Stimulated activated CD4-positive, alpha-beta T cell treated with anti-CD3 and anti-CD28 coated beads, Interleukin-12 subunit alpha, Interleukin-12 subunit beta, amount 100 ng/mL, for 48 hours (primary cell): Measurements from ENCODE around the gene ABCA8.
"Not testable (repeated sequence)": the region's sequence is repeated elsewhere in the genome, so short reads cannot be mapped to it uniquely, and the experiment has no call there.

Source experiments
- DNase-seq, 3 donors: peaks; one replicate each; pipeline ENCODE4 v3.0.0-alpha.2; 2020; ENCODE audit warnings: low read depth in 2 of 3, low spot score in 1 of 3

Gene ABCA8

DNA sequence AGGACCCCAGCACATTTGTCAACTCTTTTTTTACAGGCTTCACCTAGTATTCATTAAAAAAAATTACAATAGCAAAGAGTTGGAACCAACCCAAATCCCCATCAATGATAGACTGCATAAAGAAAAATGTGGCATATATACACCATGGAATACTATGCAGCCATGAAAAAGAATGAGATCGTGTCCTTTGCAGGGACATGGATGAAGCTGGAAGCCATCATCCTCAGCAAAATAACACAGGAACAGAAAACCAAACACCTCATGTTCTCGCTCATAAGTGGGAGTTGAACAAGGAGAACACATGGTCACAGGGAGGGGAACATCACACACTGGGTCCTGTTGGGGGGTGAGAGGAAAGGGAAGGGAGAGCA, 11.4 kb downstream of the ABCA8 start:
- DNase-seq, result not testable (repeated sequence)

DNA sequence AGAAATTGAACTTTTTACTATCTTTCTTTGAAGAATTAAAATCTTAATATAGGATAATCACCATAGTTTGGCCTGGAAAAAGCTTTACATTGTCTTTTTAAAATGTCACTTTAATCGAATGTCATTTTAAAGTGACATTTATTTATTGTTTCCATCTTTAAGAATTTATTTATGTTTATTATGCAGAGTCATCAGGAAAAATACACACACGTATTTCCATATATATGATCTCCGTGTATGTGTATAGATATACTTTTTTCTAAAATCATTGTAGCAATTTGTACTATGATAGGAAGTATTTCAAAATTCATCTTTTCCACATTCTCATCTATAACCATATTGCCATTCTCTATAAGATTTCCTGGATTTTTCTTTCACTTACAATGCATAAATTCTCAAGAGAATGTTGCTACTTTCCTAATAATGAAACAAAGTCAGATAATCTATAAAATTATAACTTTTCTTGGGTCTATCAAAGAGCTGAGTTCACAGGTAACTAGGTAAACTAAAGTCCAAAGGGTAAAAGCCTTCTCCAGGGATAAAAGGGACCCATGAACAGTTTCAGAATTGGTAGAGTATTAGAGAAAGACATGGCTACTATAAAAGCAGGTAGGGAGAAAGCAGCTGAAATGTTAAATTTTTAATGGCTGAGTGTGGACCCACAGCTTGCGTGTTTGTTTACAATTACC, 11.9 kb downstream of the ABCA8 start:
- no peak for DNase-seq

GRCh38 chr17:68942389-68942788, 12.8 kb downstream of the ABCA8 start:
- DNase-seq, result no peak

DNA sequence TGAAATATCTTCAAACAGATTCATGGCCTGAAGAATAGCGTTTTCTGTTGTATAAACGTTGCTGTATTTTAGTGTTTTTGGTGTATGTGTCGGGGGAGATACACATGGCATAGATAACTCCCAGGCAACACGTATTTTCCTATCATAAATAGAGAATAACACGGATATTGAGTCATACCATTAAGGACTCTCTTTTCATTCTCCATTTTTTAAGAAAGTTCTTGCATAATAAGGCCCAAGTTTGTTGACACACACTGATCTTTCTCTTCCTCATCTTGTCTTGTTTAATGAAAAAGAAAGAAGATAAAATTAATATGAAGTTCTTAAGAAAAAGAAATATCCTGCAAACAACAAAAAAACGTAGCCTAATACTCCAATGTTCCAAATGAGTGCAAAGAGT, 13.4 kb downstream of the ABCA8 start:
- DNase-seq, result no peak

GRCh38 chr17:68939195-68939594, 16.0 kb downstream of the ABCA8 start:
- no peak for DNase-seq

GRCh38 chr17:68937890-68938514, 17.2 kb downstream of the ABCA8 start:
- no peak for DNase-seq

- no peak for DNase-seq
Observed at GRCh38 chr17:68927516-68927915, 27.7 kb downstream of the ABCA8 start.

GRCh38 chr17:68924793-68925720, 30.1 kb downstream of the ABCA8 start:
- DNase-seq, result no peak

GRCh38 chr17:68910789-68911431, 44.3 kb downstream of the ABCA8 start:
- DNase-seq, result no peak

- DNase-seq, result no peak
Observed at GRCh38 chr17:68910251-68910705, 44.9 kb downstream of the ABCA8 start.

DNA sequence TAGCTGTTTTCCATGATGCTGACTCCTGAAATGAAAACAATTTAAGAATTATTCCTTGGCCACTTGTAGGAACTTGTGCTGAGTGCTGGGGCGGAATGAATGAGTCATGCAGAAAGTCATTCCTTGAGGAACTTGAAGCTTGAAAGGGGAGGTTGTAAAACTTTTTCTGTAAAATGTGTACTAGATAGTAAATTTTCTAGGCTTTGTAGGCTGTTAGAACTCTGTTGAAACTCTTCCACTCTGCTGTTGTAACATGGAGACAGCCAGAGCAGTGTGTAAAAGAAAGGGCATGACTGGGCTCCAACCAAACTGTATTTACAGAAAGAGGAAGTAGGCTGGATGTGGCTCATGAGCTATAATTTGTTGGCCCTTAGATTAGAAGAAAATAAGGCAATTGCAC, 46.1 kb downstream of the ABCA8 start:
- no peak for DNase-seq

DNA sequence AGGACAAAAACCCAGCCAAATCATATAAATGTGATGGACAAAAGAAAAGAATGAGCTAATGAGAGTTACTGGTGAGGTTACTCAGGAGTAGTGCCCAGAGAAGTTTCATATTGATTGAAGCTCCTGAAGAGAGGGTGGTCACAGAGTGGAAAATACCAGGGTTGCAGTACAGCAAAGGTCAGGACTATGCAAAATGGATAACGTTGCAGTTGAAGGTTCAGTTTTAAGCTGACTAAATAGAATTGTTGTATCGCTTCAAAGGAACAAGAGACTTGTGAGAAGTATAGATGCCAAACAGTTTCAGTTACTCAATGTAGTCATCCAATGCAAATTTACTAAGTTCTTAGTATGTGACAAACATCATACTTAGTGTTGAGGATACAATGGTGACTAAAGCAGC, 47.1 kb downstream of the ABCA8 start:
- no peak for DNase-seq

DNA sequence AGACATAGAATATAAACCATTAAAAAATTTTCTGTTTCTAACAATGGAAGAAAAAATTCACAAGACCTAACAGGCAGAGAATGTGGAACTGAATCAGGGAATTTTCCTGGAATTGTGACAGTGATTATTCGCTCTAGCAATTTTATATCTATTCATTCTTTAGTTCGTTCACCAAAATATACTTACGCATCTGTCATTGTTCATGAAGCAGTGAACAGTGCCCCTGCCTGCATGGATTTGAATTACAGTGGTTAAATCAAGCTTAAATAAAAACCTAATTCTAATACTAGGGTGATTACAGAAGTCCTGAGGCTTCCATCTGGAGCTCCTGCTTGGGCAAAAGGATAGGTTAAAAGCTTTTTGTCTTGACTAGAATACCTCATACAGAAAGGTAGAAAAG, 48.6 kb downstream of the ABCA8 start:
- no peak for DNase-seq

GRCh38 chr17:68903286-68903685, 51.9 kb downstream of the ABCA8 start:
- DNase-seq, result no peak

GRCh38 chr17:68897557-68897956, 57.6 kb downstream of the ABCA8 start:
- DNase-seq, result no peak

GRCh38 chr17:68892658-68893057, 62.5 kb downstream of the ABCA8 start:
- DNase-seq, result no peak

GRCh38 chr17:68892193-68892592, 63.0 kb downstream of the ABCA8 start:
- no peak for DNase-seq

DNA sequence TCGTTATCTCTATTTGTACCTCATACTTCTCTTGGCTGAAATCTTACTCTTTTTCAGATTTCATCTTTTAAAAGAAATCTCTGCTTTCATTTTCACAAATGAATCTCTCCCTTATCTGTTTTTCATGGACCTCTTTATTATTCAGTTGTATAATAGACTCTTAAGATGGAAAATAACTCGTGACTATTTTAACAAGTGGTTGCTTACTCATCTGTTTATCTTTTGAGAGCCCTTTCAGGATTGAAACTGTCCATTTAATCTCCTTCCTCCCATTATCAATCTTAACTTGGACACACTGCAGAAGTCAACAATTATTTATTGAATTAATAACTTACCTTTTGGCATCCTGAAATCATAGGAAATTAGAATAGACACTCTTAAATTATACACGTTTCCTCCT, 68.8 kb downstream of the ABCA8 start:
- DNase-seq, result no peak

- DNase-seq, result no peak
Observed at GRCh38 chr17:68884888-68885287, 70.3 kb downstream of the ABCA8 start.

- DNase-seq, result no peak
Observed at GRCh38 chr17:68878226-68878885, 76.8 kb downstream of the ABCA8 start.

- no peak for DNase-seq
Observed at GRCh38 chr17:68871447-68871846, 83.7 kb downstream of the ABCA8 start.
